ENCODE data around the gene ADAP1. TPM values are rescaled to one million over a fixed set of nuclear protein-coding genes. Genes with fewer than 3 reads are reported as not detected.

The ADAP1 gene
- total RNA-seq, 1 experiment from 2014 or later: 6.2 TPM

GRCh38 chr7:938546-939185 lies 15.8 kb downstream of the ADAP1 start:
- Histone ChIP-seq H2BK120ac (ENCODE audit: low read depth, low read length, poor library complexity, severe bottlenecking) (no peak overlapping the region), H3K79me1 (ENCODE audit: insufficient read depth, low read depth, low read length, poor library complexity, severe bottlenecking) (no peaks in the 10 kb centered on the region), H2AK5ac (ENCODE audit: insufficient read length, low read length) (no peak overlapping the region), H4K20me1 (ENCODE audit: control insufficient read depth, insufficient read depth, insufficient read length) (no peaks in the 10 kb centered on the region), H2BK12ac (ENCODE audit: insufficient read length, low read depth, low read length) (no peak overlapping the region), H3K14ac (ENCODE audit: insufficient read depth, low read length) (no peak overlapping the region), H3K18ac (ENCODE audit: insufficient read length, low read depth, low read length) (no peak overlapping the region), H4K5ac (ENCODE audit: insufficient read length, low read depth, low read length) (no peak overlapping the region), H2BK20ac (ENCODE audit: low read depth, low read length, poor library complexity, severe bottlenecking) (no peak overlapping the region), H3T11ph (ENCODE audit: low read length) (no peak overlapping the region), H3K79me2 (ENCODE audit: insufficient read depth, low read length) (no peaks in the 10 kb centered on the region), H3K9ac (ENCODE audit: extremely low read depth, insufficient read length, low read length) (no peak overlapping the region), H3K27me3 (ENCODE audit: insufficient read depth, low read length) (no peaks in the 10 kb centered on the region), H3K4ac (ENCODE audit: low read depth, low read length) (no peak overlapping the region), H4K91ac (ENCODE audit: insufficient read length, low read depth, low read length) (no peak overlapping the region), H3K56ac (ENCODE audit: insufficient read length, low read depth, low read length) (no peak overlapping the region), H3K9me3 (ENCODE audit: control insufficient read depth, low read depth, low read length) (no peaks in the 10 kb centered on the region), H2AFZ (ENCODE audit: low read length) (no peak overlapping the region), H3K23ac (ENCODE audit: insufficient read length, low read depth, low read length) (no peak overlapping the region), H2BK5ac (ENCODE audit: insufficient read length, low read length) (no peak overlapping the region), H3K27ac (ENCODE audit: insufficient read length, low read depth, low read length) (no peak overlapping the region), H3K4me1 (ENCODE audit: insufficient read depth, low read length) (no peaks in the 10 kb centered on the region), H3K23me2 (ENCODE audit: insufficient read length, low read depth, low read length, poor library complexity, severe bottlenecking) (no peaks in the 10 kb centered on the region), H4K8ac (replicated peaks; ENCODE audit: insufficient read length, low read depth, low read length) (no peak overlapping the region), H2BK15ac (ENCODE audit: low read depth, low read length) (no peak overlapping the region), H3K4me2 (ENCODE audit: insufficient read depth, insufficient read length, low read length) (no peak overlapping the region)
- TF ChIP-seq CTCF (conservative IDR thresholded peaks at IDR 0.05): no peak
- DNase-seq: no peak
- WGBS (ENCODE audit: extremely low coverage, insufficient read length, low lambda C conversion rate): no CpG with 5 or more reads among the region's 27 CpGs
- H3K4me1 Mint-ChIP-seq: peaks cover 4 to 5% of the 10 kb centered on the region in 2 experiments; a peak in 2 of 4 replicates
- no peaks in the 10 kb centered on the region; a peak in 2 of 7 replicates for H3K36me3 Mint-ChIP-seq (ENCODE audit: insufficient read depth in 1 of 3, low read depth in 3 of 3)
- H3K27ac Mint-ChIP-seq: no peak overlapping the region
- peaks cover 3 to 4% of the 10 kb centered on the region in 2 experiments; a peak in 3 of 5 replicates for H3K9me3 Mint-ChIP-seq
- no peak overlapping the region for H3K4me3 Mint-ChIP-seq
- H3K27me3 Mint-ChIP-seq (ENCODE audit: low read depth): peaks cover 12% of the 10 kb centered on the region

Data from H9 (cell line).